ENCODE measurements around the gene OAS2.

The OAS2 gene

GRCh38 chr12:113060336-113060960, 82.1 kb downstream of the OAS2 start:
- DNase-seq = no peak

- DNase-seq = no peak
These were observed 82.9 kb downstream of the OAS2 start for GRCh38 chr12:113061061-113061694.
